Activated CD4-positive, CD25-positive, alpha-beta regulatory T cell treated with anti-CD3 and anti-CD28 coated beads, Interleukin-2, amount 50 U/mL, for 16 hours (primary cell): Measurements from ENCODE around the gene ITGA3.

Source experiments
- DNase-seq: peaks from one replicate; pipeline ENCODE4 v3.0.0-alpha.2; 2020; ENCODE audit warnings: low read depth, low spot score

The ITGA3 gene

GRCh38 chr17:50093807-50094206 is 37.9 kb downstream of the ITGA3 start:
- no peak for DNase-seq

- peak; percentile 86 for DNase-seq
These were observed 38.4 kb downstream of the ITGA3 start for GRCh38 chr17:50094243-50094752.

- peak; percentile 94 for DNase-seq
These were observed 39.1 kb downstream of the ITGA3 start, which contains the start of gene PDK2 for GRCh38 chr17:50094753-50095619. Gene PDK2, plus strand, starts transcription at chr17:50095351. Its CDS starts 85 bp downstream, at chr17:50095436.

GRCh38 chr17:50095626-50096037 is 39.7 kb downstream of the ITGA3 start:
- no peak for DNase-seq

GRCh38 chr17:50096092-50096491 is 40.2 kb downstream of the ITGA3 start:
- DNase-seq: no peak

GRCh38 chr17:50096758-50097157 is 40.8 kb downstream of the ITGA3 start:
- no peak for DNase-seq

- DNase-seq: no peak
These were observed 41.5 kb downstream of the ITGA3 start for GRCh38 chr17:50097455-50097854.

GRCh38 chr17:50097926-50098325 is 42.0 kb downstream of the ITGA3 start:
- DNase-seq: no peak

- no peak for DNase-seq
These were observed 42.7 kb downstream of the ITGA3 start for GRCh38 chr17:50098583-50098982.

GRCh38 chr17:50099003-50099402 is 43.1 kb downstream of the ITGA3 start:
- no peak for DNase-seq

GRCh38 chr17:50100480-50100883 is 44.6 kb downstream of the ITGA3 start:
- DNase-seq: no peak

- no peak for DNase-seq
These were observed 45.0 kb downstream of the ITGA3 start for GRCh38 chr17:50100921-50101345.

GRCh38 chr17:50101346-50102163 is 45.6 kb downstream of the ITGA3 start:
- DNase-seq: no peak

- DNase-seq: no peak
These were observed 46.5 kb downstream of the ITGA3 start for GRCh38 chr17:50102164-50102991.

GRCh38 chr17:50103252-50103651 is 47.3 kb downstream of the ITGA3 start:
- no peak for DNase-seq

- DNase-seq: no peak
These were observed 48.0 kb downstream of the ITGA3 start for GRCh38 chr17:50103941-50104340.

- DNase-seq: no peak
These were observed 49.9 kb downstream of the ITGA3 start for GRCh38 chr17:50105811-50106210.

- DNase-seq: no peak
These were observed 50.7 kb downstream of the ITGA3 start for GRCh38 chr17:50106393-50107131.

- DNase-seq: no peak
These were observed 52.0 kb downstream of the ITGA3 start for GRCh38 chr17:50107790-50108414.

- DNase-seq: no peak
These were observed 52.6 kb downstream of the ITGA3 start for GRCh38 chr17:50108556-50108955.
